ENCODE data around the gene SH3PXD2B.

DNA sequence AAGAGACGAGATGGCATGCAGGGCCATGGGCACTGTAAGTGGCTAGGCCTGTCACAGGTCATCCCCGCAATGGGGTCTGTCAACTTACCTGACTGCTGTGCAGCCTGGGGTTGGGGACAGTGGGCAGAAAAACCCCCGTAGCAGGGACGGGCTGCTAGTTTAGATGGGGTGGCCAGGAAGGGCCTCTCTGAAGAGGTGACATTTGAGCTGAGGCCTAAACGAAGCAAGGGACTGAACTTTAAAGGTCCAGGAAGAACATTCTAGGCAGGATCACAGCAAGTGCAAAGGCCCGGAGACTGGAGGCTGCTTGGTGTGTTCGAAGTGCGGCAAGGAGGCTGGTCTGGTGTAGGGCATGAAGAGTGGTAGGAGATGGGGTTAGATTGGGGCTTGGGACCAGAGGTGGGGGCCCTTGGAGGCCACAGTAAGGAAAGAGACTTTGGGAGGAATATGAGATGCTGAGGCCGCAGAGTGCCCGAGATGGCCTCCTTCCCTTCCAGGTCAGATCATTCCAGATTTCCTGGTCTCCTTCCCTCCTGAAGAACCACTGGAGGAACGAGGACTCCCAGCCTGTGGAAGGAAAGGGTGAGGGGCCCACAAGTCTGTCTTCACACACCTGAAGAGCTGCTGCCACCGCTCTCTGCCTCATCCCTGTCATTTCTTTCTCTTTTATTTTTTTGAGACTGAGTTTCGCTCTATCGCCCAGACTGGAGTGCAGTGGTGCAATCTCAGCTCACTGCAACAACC is 37.9 kb upstream of the SH3PXD2B start:
- TF ChIP-seq CREB1 (IDR thresholded peaks at IDR 0.05; ENCODE audit: low read depth) (no peak), CEBPB (IDR thresholded peaks at IDR 0.05) (no peak), ZBTB7A (IDR thresholded peaks at IDR 0.05; ENCODE audit: low read depth) (no peak), YY1 (IDR thresholded peaks at IDR 0.05; ENCODE audit: low read depth) (no peak), EP300 (IDR thresholded peaks at IDR 0.05; ENCODE audit: borderline replicate concordance) (no peak), TAF1 (IDR thresholded peaks at IDR 0.05; ENCODE audit: low read depth) (no peak), FOXM1 (IDR thresholded peaks at IDR 0.05; ENCODE audit: borderline replicate concordance, low read depth) (no peak), TEAD4 (IDR thresholded peaks at IDR 0.05) (no peak), NFIC (IDR thresholded peaks at IDR 0.05) (no peak), RAD21 (IDR thresholded peaks at IDR 0.05; ENCODE audit: low read depth) (no peak), TCF12 (IDR thresholded peaks at IDR 0.05; ENCODE audit: low read depth) (no peak)
- TF ChIP-seq, protein P1, sequence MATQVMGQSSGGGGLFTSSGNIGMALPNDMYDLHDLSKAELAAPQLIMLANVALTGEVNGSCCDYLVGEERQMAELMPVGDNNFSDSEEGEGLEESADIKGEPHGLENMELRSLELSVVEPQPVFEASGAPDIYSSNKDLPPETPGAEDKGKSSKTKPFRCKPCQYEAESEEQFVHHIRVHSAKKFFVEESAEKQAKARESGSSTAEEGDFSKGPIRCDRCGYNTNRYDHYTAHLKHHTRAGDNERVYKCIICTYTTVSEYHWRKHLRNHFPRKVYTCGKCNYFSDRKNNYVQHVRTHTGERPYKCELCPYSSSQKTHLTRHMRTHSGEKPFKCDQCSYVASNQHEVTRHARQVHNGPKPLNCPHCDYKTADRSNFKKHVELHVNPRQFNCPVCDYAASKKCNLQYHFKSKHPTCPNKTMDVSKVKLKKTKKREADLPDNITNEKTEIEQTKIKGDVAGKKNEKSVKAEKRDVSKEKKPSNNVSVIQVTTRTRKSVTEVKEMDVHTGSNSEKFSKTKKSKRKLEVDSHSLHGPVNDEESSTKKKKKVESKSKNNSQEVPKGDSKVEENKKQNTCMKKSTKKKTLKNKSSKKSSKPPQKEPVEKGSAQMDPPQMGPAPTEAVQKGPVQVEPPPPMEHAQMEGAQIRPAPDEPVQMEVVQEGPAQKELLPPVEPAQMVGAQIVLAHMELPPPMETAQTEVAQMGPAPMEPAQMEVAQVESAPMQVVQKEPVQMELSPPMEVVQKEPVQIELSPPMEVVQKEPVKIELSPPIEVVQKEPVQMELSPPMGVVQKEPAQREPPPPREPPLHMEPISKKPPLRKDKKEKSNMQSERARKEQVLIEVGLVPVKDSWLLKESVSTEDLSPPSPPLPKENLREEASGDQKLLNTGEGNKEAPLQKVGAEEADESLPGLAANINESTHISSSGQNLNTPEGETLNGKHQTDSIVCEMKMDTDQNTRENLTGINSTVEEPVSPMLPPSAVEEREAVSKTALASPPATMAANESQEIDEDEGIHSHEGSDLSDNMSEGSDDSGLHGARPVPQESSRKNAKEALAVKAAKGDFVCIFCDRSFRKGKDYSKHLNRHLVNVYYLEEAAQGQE (IDR thresholded peaks at IDR 0.05; ENCODE audit: low read depth): no peak
- TF ChIP-seq, protein P2, sequence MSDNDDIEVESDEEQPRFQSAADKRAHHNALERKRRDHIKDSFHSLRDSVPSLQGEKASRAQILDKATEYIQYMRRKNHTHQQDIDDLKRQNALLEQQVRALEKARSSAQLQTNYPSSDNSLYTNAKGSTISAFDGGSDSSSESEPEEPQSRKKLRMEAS (IDR thresholded peaks at IDR 0.05): no peak
- TF ChIP-seq, protein P3, sequence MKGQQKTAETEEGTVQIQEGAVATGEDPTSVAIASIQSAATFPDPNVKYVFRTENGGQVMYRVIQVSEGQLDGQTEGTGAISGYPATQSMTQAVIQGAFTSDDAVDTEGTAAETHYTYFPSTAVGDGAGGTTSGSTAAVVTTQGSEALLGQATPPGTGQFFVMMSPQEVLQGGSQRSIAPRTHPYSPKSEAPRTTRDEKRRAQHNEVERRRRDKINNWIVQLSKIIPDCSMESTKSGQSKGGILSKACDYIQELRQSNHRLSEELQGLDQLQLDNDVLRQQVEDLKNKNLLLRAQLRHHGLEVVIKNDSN (IDR thresholded peaks at IDR 0.05): no peak
